Neural cell (in vitro differentiated cells): ENCODE measurements around the gene FAM193A. TPM values are rescaled to one million over a fixed set of nuclear protein-coding genes. Genes with fewer than 3 reads are reported as not detected.

ENCODE experiments used
- H2AFZ ChIP-seq: fragments of 200-600, 300-800 bp; sonication (generic), shearing (Covaris generic); 2 replicates; pipeline ENCODE4 v1.6.0; 2014; ENCODE audit warnings: low read depth, mild to moderate bottlenecking, antibody characterized with exemption, low read length, moderate library complexity
- H3F3A ChIP-seq: fragments of 200-600 bp; shearing (Covaris generic); 2 replicates; pipeline ENCODE4 v1.6.1; 2016; ENCODE audit warnings: mild to moderate bottlenecking, moderate library complexity, mixed read lengths, antibody characterized with exemption, low read length; ENCODE audit not compliant: insufficient read depth, poor library complexity, severe bottlenecking
- H3K27ac ChIP-seq: fragments of 200-600, 300-800 bp; sonication (generic), shearing (Covaris generic); 2 replicates; pipeline ENCODE4 v1.5.1; 2014; ENCODE audit warnings: mild to moderate bottlenecking, low read length, moderate library complexity
- H3K27me3 ChIP-seq: fragments of 300-800, 200-600 bp; sonication (generic), shearing (Covaris generic); 2 replicates; pipeline ENCODE4 v1.6.0; 2014; ENCODE audit warnings: mild to moderate bottlenecking, low read depth, low read length, moderate library complexity; ENCODE audit not compliant: insufficient read depth
- H3K36me3 ChIP-seq: fragments of 300-800, 200-600 bp; sonication (generic), shearing (Covaris generic); 2 replicates; pipeline ENCODE4 v1.5.1; 2014; ENCODE audit warnings: mild to moderate bottlenecking, antibody characterized with exemption, low read length, moderate library complexity; ENCODE audit not compliant: insufficient read depth
- H3K4me2 ChIP-seq: fragments of 300-800, 200-600 bp; sonication (generic), shearing (Covaris generic); 2 replicates; pipeline ENCODE4 v1.6.0; 2014; ENCODE audit warnings: mild to moderate bottlenecking, low read length
- H3K4me3 ChIP-seq: fragments of 300-800, 200-600 bp; sonication (generic), shearing (Covaris generic); 2 replicates; pipeline ENCODE4 v1.5.1; 2014; ENCODE audit warnings: mild to moderate bottlenecking, low read length, moderate library complexity
- H3K79me2 ChIP-seq: fragments of 200-600 bp; shearing (Covaris generic); replicated peaks from 2 replicates; pipeline ENCODE4 v1.6.0; 2014; ENCODE audit warnings: mild to moderate bottlenecking, low read length, moderate library complexity; ENCODE audit not compliant: insufficient read depth
- H3K9ac ChIP-seq: fragments of 300-800, 200-600 bp; sonication (generic), shearing (Covaris generic); 2 replicates; pipeline ENCODE4 v1.6.1; 2016; ENCODE audit warnings: mild to moderate bottlenecking, low read length, mixed read lengths
- H3K9me2 ChIP-seq: fragments of 200-600 bp; shearing (Covaris generic); 2 replicates; pipeline ENCODE4 v1.6.1; 2016; ENCODE audit warnings: mild to moderate bottlenecking, low read length, mixed read lengths; ENCODE audit not compliant: insufficient read depth
- H3K9me3 ChIP-seq: fragments of 200-600, 300-800 bp; sonication (generic), shearing (Covaris generic); 2 replicates; pipeline ENCODE4 v1.6.1; 2016; ENCODE audit warnings: mild to moderate bottlenecking, mixed run types, low read length, moderate library complexity, mixed read lengths
- H4K20me1 ChIP-seq: fragments of 200-600 bp; shearing (Covaris generic); 2 replicates; pipeline ENCODE4 v1.6.1; 2016; ENCODE audit warnings: mild to moderate bottlenecking, mixed run types; ENCODE audit not compliant: insufficient read depth
- CTCF ChIP-seq: fragments of 450-650 bp; IDR thresholded peaks from 2 replicates; pipeline ENCODE4 v1.5.1; 2014; ENCODE audit warnings: antibody characterized with exemption, mild to moderate bottlenecking, moderate library complexity; ENCODE audit not compliant: poor library complexity, severe bottlenecking
- EP300 ChIP-seq: fragments of 450-650 bp; conservative IDR thresholded peaks from 2 replicates; pipeline ENCODE4 v1.6.1; 2014; ENCODE audit warnings: antibody characterized with exemption, mild to moderate bottlenecking, moderate library complexity; ENCODE audit not compliant: poor library complexity, severe bottlenecking
- EZH2 ChIP-seq: fragments of 200-600, 300-800 bp; shearing (Covaris generic), sonication (generic); IDR thresholded peaks from 2 replicates; pipeline ENCODE4 v1.6.1; 2014; ENCODE audit warnings: antibody characterized with exemption, low read length, borderline replicate concordance, mild to moderate bottlenecking; ENCODE audit not compliant: insufficient read depth, poor library complexity, severe bottlenecking
- MXI1 ChIP-seq: fragments of 450-650 bp; conservative IDR thresholded peaks from 2 replicates; pipeline ENCODE4 v1.6.1; 2014; ENCODE audit warnings: antibody characterized with exemption, mild to moderate bottlenecking; ENCODE audit not compliant: poor library complexity, severe bottlenecking
- POLR2AphosphoS5 ChIP-seq: IDR thresholded peaks from 2 replicates; pipeline ENCODE4 v1.6.1; 2012
- RAD21 ChIP-seq: fragments of 450-650 bp; conservative IDR thresholded peaks from 2 replicates; pipeline ENCODE4 v1.6.1; 2014; ENCODE audit warnings: antibody characterized with exemption, mild to moderate bottlenecking, moderate library complexity
- REST ChIP-seq: IDR thresholded peaks from 2 replicates; pipeline ENCODE4 v1.6.1; 2012; ENCODE audit warnings: borderline replicate concordance
- SMC3 ChIP-seq: fragments of 450-650 bp; conservative IDR thresholded peaks from 2 replicates; pipeline ENCODE4 v1.6.1; 2014; ENCODE audit warnings: antibody characterized with exemption, mild to moderate bottlenecking, moderate library complexity; ENCODE audit not compliant: poor library complexity
- TAF1 ChIP-seq: IDR thresholded peaks from 2 replicates; pipeline ENCODE4 v1.6.1; 2012; ENCODE audit warnings: low read depth
- polyA plus RNA-seq: library from polyadenylated mRNA; depleted of rRNA; stranded (reverse); fragments of >200 nt; gene quantifications from 2 replicates; pipeline ENCODE4 v1.2.3, GENCODE V29; 2014

FAM193A gene
- polyA plus RNA-seq, 1 donor from 2014 or later, result 11.6 TPM

GRCh38 chr4:2741626-2742025 is 205.2 kb downstream of the FAM193A start:
- H3F3A ChIP-seq, result no peaks in the 10 kb centered on the region
- TF ChIP-seq REST (no peak), CTCF (no peak), EP300 (no peak), SMC3 (no peak), POLR2AphosphoS5 (no peak), TAF1 (no peak), RAD21 (no peak), EZH2 (no peak), MXI1 (no peak)
- no peak overlapping the region for H3K9ac ChIP-seq
- no peaks in the 10 kb centered on the region for H3K9me3 ChIP-seq
- H3K27me3 ChIP-seq, result no peaks in the 10 kb centered on the region
- no peaks in the 10 kb centered on the region for H4K20me1 ChIP-seq
- no peak overlapping the region for H3K27ac ChIP-seq
- H2AFZ ChIP-seq, result no peak overlapping the region
- no peaks in the 10 kb centered on the region for H3K36me3 ChIP-seq
- no peak overlapping the region for H3K4me2 ChIP-seq
- no peaks in the 10 kb centered on the region for H3K9me2 ChIP-seq
- H3K4me3 ChIP-seq, result no peak overlapping the region
- H3K79me2 ChIP-seq, result no peaks in the 10 kb centered on the region

- TF ChIP-seq EZH2, result no peak
- no peak for TF ChIP-seq EP300
- no peak for TF ChIP-seq CTCF
- no peak for TF ChIP-seq MXI1
- Histone ChIP-seq H3K9me3 (no peaks in the 10 kb centered on the region), H3K36me3 (no peaks in the 10 kb centered on the region), H3F3A (no peaks in the 10 kb centered on the region), H3K9ac (no peak overlapping the region), H3K27me3 (no peaks in the 10 kb centered on the region), H3K4me2 (no peak overlapping the region), H3K9me2 (no peaks in the 10 kb centered on the region), H3K27ac (no peak overlapping the region), H4K20me1 (no peaks in the 10 kb centered on the region), H3K79me2 (no peaks in the 10 kb centered on the region), H3K4me3 (no peak overlapping the region), H2AFZ (no peak overlapping the region)
Observed at GRCh38 chr4:2742081-2742822, 205.8 kb downstream of the FAM193A start.
